Thoracic aorta (tissue), 2 donors: ENCODE results near the gene CBX1. TPM values are rescaled to one million over a fixed set of nuclear protein-coding genes. Genes with fewer than 3 reads are reported as not detected.

ENCODE experiments used
- ATAC-seq: fragments of 150-250 bp; one replicate; pipeline ENCODE4 v1.8.0; 2017; ENCODE audit warnings: low read depth; ENCODE audit not compliant: insufficient number of reproducible peaks, low FRiP score
- DNase-seq: peaks from one replicate; pipeline ENCODE4 v3.0.0-alpha.2; 2020; ENCODE audit warnings: low spot score
- H3K27ac ChIP-seq, 2 donors: fragments of 200-600 bp; sonication (generic); 1 replicate in 1 of 2; 2 replicates in 1 of 2; pipeline ENCODE4 v1.5.1; 2016; ENCODE audit warnings: mild to moderate bottlenecking in 2 of 2, moderate library complexity in 2 of 2
- H3K27me3 ChIP-seq: fragments of 200-600 bp; sonication (generic); replicated peaks from 2 replicates; pipeline ENCODE4 v1.6.0; 2016; ENCODE audit warnings: mild to moderate bottlenecking; ENCODE audit not compliant: insufficient read depth
- H3K36me3 ChIP-seq: fragments of 200-600 bp; sonication (generic); one replicate; pipeline ENCODE4 v1.5.1; 2016
- H3K4me1 ChIP-seq, 2 donors: fragments of 200-600 bp; sonication (generic); 1 replicate in 1 of 2; 2 replicates in 1 of 2; pipeline versions ENCODE4 v1.5.1 to v1.6.0; 2016; ENCODE audit warnings: low read depth in 2 of 2, mild to moderate bottlenecking in 1 of 2; ENCODE audit not compliant: control insufficient read depth in 1 of 2
- H3K4me3 ChIP-seq: fragments of 200-600 bp; sonication (generic); 2 replicates; pipeline ENCODE4 v1.5.1; 2016; ENCODE audit warnings: mild to moderate bottlenecking
- H3K9me3 ChIP-seq: fragments of 200-600 bp; sonication (generic); 2 replicates; pipeline ENCODE4 v1.5.1; 2016
- CTCF ChIP-seq: fragments of 200-600 bp; sonication (generic); IDR thresholded peaks from one replicate; pipeline ENCODE4 v1.5.1; 2019; ENCODE audit warnings: antibody characterized with exemption
- total RNA-seq, 2 donors: library from RNA; depleted of rRNA; stranded (reverse); fragments of >200 nt; gene quantifications; one replicate each; pipeline versions ENCODE4 v1.1.0 to v1.2.3, GENCODE V29; 2016

CBX1 gene
- total RNA-seq, 2 donors from 2014 or later, result 35.7 to 36.1 TPM

DNA sequence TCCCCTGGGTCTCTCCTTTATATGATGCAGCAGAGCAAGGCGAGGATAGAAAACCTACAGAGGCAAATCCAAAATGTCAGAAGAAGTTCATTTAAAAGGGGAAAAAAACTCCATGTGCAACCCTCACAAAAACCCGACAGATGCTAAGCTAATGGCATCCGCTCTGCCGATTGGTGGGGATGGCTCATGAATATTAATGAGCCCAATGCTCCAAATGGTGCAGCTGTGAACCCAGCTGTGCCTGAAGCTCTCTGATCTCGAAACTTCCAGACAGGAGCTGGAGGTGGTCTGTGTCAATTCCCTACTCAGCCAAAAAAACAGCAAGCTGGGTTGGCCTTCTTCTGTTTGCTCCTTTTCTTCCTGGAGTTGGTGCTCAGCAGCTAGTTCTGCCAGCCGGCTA, 21.8 kb upstream of the CBX1 start:
- H3K4me3 ChIP-seq, result no peak overlapping the region
- H3K27ac ChIP-seq, result no peak overlapping the region
- no peak for DNase-seq
- H3K36me3 ChIP-seq, result peaks cover 41% of the 10 kb centered on the region
- TF ChIP-seq CTCF, result no peak
- no peaks in the 10 kb centered on the region for H3K27me3 ChIP-seq
- H3K4me1 ChIP-seq, result no peaks in the 10 kb centered on the region
- no peak for ATAC-seq
- H3K9me3 ChIP-seq, result no peaks in the 10 kb centered on the region

- no peak for TF ChIP-seq CTCF
- Histone ChIP-seq H3K27me3 (no peaks in the 10 kb centered on the region), H3K9me3 (no peaks in the 10 kb centered on the region), H3K36me3 (peaks cover 45% of the 10 kb centered on the region), H3K27ac (no peak overlapping the region), H3K4me3 (no peak overlapping the region), H3K4me1 (no peaks in the 10 kb centered on the region)
- DNase-seq (no peak), ATAC-seq (no peak)
These were observed 21.4 kb upstream of the CBX1 start for GRCh38 chr17:48122665-48123045.

DNA sequence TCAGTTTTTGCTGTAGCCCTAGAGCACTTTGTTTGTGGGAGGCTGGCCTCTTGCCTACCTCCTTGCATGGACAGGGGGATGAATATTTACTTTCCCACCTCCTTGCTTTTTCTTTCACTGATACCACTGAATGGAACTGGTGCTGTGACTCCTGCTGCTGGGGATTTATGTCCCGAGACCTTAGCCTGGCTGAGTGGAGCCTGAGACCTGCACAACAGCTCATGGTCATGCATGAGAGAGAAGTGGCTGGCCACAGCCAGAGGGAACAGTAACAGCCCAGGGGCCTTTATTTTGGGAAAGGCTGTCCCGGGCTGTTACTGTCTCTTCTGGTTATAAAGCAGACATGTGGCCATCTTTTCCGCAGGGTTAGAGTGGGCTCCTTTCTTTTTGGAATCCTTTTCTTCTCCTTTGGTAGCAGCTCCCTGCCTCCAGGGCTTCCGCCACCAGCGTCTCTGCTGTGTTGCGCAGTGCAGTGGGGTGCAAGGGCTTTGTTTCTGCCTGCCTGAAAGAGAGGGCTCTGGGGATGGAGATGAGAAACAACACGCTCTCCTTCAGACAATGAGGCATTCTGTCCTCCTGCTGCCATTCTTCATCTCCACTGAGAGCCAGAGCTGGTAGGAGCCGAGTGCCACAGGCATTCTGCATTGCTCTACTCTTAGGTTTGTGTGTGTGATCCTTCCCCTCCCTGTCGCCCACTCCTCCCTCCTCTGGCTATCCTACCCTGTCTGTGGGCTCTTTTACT, 20.8 kb upstream of the CBX1 start:
- Histone ChIP-seq H3K4me3 (no peak overlapping the region), H3K36me3 (peaks cover 49% of the 10 kb centered on the region), H3K9me3 (no peaks in the 10 kb centered on the region), H3K4me1 (no peaks in the 10 kb centered on the region), H3K27me3 (no peaks in the 10 kb centered on the region), H3K27ac (no peak overlapping the region)
- no peak for TF ChIP-seq CTCF
- no peak for DNase-seq
- ATAC-seq, result no peak

DNA sequence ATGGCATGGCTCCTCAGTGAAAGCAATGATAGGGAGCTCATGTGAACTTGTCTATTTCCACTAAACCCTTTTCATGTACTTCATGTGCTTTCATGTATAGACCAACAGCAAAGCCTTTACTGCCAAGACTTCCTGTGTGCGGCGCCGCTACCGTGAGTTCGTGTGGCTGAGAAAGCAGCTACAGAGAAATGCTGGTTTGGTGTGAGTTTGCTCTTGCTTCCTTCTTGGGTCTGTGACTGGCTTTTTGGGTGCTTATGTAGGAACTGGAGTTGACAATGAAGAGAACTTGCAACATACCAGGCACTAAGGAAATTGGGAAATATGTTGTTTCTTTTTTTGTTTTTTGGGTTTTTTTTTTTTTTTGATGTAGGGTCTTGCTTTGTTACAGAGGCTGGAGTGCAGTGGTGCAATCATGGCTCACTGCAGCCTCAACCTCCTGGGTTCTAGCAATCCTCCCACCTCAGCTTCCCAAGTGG, 12.0 kb upstream of the CBX1 start:
- TF ChIP-seq CTCF, result no peak
- DNase-seq, result no peak
- ATAC-seq, result no peak
- Histone ChIP-seq H3K4me1 (peaks cover 6 to 24% of the 10 kb centered on the region in 2 donors), H3K4me3 (no peak overlapping the region), H3K36me3 (peaks cover 23% of the 10 kb centered on the region), H3K27me3 (no peaks in the 10 kb centered on the region), H3K27ac (no peak overlapping the region), H3K9me3 (no peaks in the 10 kb centered on the region)

DNA sequence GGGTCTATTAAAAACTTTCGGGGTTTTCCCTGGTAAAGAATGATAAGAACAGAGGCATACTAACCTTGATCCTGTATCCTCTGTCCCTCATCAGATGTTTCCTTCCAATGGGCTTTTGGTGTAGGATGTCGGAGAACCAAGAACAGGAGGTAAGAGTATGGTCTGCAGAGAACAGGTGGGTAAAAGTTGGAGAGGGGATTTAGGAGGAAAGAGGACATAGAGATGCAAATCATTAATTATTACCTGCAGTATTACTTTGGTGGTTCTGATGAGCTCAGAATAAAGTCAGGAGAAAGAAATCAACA, 10.6 kb upstream of the CBX1 start:
- Histone ChIP-seq H3K9me3 (no peaks in the 10 kb centered on the region), H3K27ac (no peak overlapping the region), H3K27me3 (no peaks in the 10 kb centered on the region), H3K36me3 (peaks cover 12% of the 10 kb centered on the region), H3K4me1 (peaks cover 6 to 28% of the 10 kb centered on the region in 2 donors), H3K4me3 (no peak overlapping the region)
- ATAC-seq, result no peak
- TF ChIP-seq CTCF, result no peak
- DNase-seq, result no peak
